ENCODE data around the gene EDC3. TPM values are rescaled to one million over a fixed set of nuclear protein-coding genes. Genes with fewer than 3 reads are reported as not detected.

The EDC3 gene
- polyA plus RNA-seq, 1 of the 3 experiments (the other 2 are of a cell fraction), result 34.9 TPM

DNA sequence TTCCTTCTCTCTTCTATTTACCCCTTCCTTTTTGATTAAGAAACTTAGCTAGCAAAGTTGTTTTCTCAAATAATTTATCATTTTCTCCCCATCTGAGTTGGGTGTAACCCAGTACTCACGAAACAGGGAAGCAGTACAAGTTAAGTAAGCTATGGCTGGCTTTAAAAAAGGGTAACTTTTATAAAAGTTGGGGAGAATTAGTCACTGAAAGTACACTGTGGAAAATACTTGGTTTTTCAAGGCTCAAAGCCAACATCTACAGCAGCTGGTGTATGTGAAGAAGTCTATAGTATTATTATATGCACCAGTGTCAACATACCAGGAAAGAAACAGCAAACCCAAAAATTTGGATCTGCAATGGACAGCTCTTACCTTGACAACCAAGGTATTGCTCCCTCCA lies 54.7 kb downstream of the EDC3 start:
- H3F3A ChIP-seq (replicated peaks; ENCODE audit: insufficient read depth), result no peaks in the 10 kb centered on the region
- H3K4me2 ChIP-seq, result no peak overlapping the region
- TF ChIP-seq, protein P1, sequence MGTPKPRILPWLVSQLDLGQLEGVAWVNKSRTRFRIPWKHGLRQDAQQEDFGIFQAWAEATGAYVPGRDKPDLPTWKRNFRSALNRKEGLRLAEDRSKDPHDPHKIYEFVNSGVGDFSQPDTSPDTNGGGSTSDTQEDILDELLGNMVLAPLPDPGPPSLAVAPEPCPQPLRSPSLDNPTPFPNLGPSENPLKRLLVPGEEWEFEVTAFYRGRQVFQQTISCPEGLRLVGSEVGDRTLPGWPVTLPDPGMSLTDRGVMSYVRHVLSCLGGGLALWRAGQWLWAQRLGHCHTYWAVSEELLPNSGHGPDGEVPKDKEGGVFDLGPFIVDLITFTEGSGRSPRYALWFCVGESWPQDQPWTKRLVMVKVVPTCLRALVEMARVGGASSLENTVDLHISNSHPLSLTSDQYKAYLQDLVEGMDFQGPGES (IDR thresholded peaks at IDR 0.05; ENCODE audit: low read depth, low read length), result no peak
- TF ChIP-seq, protein P2, sequence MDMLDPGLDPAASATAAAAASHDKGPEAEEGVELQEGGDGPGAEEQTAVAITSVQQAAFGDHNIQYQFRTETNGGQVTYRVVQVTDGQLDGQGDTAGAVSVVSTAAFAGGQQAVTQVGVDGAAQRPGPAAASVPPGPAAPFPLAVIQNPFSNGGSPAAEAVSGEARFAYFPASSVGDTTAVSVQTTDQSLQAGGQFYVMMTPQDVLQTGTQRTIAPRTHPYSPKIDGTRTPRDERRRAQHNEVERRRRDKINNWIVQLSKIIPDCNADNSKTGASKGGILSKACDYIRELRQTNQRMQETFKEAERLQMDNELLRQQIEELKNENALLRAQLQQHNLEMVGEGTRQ (IDR thresholded peaks at IDR 0.05; ENCODE audit: borderline replicate concordance, low read depth, low read length), result no peak
- TF ChIP-seq EZH2phosphoT487 (IDR thresholded peaks at IDR 0.05; ENCODE audit: borderline replicate concordance, low read depth) (no peak), TEAD4 (IDR thresholded peaks at IDR 0.05; ENCODE audit: borderline replicate concordance, insufficient read depth) (no peak), RAD21 (IDR thresholded peaks at IDR 0.05; ENCODE audit: low read length) (no peak), SMC3 (IDR thresholded peaks at IDR 0.05; ENCODE audit: low read depth, low read length) (no peak), YY1 (IDR thresholded peaks at IDR 0.05; ENCODE audit: low read depth) (no peak), ELF1 (IDR thresholded peaks at IDR 0.05) (no peak), NFIC (IDR thresholded peaks at IDR 0.05; ENCODE audit: borderline replicate concordance) (no peak), CHD2 (IDR thresholded peaks at IDR 0.05; ENCODE audit: low read length, partially characterized antibody) (no peak), POLR2AphosphoS5 (IDR thresholded peaks at IDR 0.05; ENCODE audit: low read depth, low read length) (no peak), TAF1 (IDR thresholded peaks at IDR 0.05; ENCODE audit: borderline replicate concordance, low read depth, low read length) (no peak), RFX5 (IDR thresholded peaks at IDR 0.05; ENCODE audit: low read length) (no peak), MXI1 (IDR thresholded peaks at IDR 0.05; ENCODE audit: low read depth, low read length) (no peak), FOSL2 (IDR thresholded peaks at IDR 0.05; ENCODE audit: borderline replicate concordance, low read depth) (no peak), EP300 (IDR thresholded peaks at IDR 0.05; ENCODE audit: borderline replicate concordance in 1 of 2, low read depth in 1 of 2, low read length in 1 of 2) (no peak), TCF12 (IDR thresholded peaks at IDR 0.05) (no peak), GATA2 (CRISPR knock-in tag; IDR thresholded peaks at IDR 0.05) (no peak)
- TF ChIP-seq, protein P3, sequence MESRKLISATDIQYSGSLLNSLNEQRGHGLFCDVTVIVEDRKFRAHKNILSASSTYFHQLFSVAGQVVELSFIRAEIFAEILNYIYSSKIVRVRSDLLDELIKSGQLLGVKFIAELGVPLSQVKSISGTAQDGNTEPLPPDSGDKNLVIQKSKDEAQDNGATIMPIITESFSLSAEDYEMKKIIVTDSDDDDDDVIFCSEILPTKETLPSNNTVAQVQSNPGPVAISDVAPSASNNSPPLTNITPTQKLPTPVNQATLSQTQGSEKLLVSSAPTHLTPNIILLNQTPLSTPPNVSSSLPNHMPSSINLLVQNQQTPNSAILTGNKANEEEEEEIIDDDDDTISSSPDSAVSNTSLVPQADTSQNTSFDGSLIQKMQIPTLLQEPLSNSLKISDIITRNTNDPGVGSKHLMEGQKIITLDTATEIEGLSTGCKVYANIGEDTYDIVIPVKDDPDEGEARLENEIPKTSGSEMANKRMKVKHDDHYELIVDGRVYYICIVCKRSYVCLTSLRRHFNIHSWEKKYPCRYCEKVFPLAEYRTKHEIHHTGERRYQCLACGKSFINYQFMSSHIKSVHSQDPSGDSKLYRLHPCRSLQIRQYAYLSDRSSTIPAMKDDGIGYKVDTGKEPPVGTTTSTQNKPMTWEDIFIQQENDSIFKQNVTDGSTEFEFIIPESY (IDR thresholded peaks at IDR 0.05; ENCODE audit: borderline replicate concordance, low read depth), result no peak
- TF ChIP-seq, protein P4, sequence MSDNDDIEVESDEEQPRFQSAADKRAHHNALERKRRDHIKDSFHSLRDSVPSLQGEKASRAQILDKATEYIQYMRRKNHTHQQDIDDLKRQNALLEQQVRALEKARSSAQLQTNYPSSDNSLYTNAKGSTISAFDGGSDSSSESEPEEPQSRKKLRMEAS (IDR thresholded peaks at IDR 0.05; ENCODE audit: low read depth), result no peak
- peaks cover 9 to 35% of the 10 kb centered on the region in 2 experiments for H3K36me3 ChIP-seq (replicated peaks in 1 of 2; ENCODE audit: control insufficient read depth in 1 of 2, insufficient read depth in 2 of 2, low read length in 1 of 2)
- POLR2A ChIA-PET, result interaction anchor here (0.8 kb wide), 1 partner anchor 700 kb away, joined by 4 read pairs; no protein-coding TSS in a partner anchor
- H3K79me2 ChIP-seq (ENCODE audit: insufficient read depth), result peaks cover 13% of the 10 kb centered on the region; the same call in 1 of the 2 replicates
- CTCF ChIA-PET, result interaction anchor here (1.2 to 39.4 kb wide), 5 partner anchors 8 to 309 kb away, joined by 3 to 1109 read pairs (median 141); partner anchors contain the start of genes CLK3 and CSK
- DNase-seq, result no peak
- H3K9me3 ChIP-seq, result no peaks in the 10 kb centered on the region
- H3K4me3 ChIP-seq (ENCODE audit: low read depth in 2 of 2, low read length in 1 of 2), result no peak overlapping the region
- no peaks in the 10 kb centered on the region for H3K9me2 ChIP-seq
- peaks cover 0 to 3% of the 10 kb centered on the region in 2 experiments; a peak in 1 of 4 replicates for H3K4me1 ChIP-seq (ENCODE audit: control insufficient read depth in 1 of 2, insufficient read depth in 2 of 2, low read depth in 1 of 2, low read length in 1 of 2)
- no peak overlapping the region for H3K9ac ChIP-seq
- H3K27ac ChIP-seq (ENCODE audit: low read depth in 2 of 2, low read length in 1 of 2), result no peak overlapping the region
- 97% methylated on average over 1 of the region's 1 CpG for WGBS (ENCODE audit: low lambda C conversion rate)
- H4K20me1 ChIP-seq (ENCODE audit: insufficient read depth), result peaks cover 29% of the 10 kb centered on the region
- H3K27me3 ChIP-seq (ENCODE audit: insufficient read depth), result no peaks in the 10 kb centered on the region
- no peak overlapping the region for H2AFZ ChIP-seq (ENCODE audit: low read depth)
